T-helper 2 cell treated with Interferon-gamma antibody and Interleukin-4, amounts not matched to agents 100 ng/mL and 5 ng/mL, for 36 hours (primary cell): ENCODE data around the gene NIT2. TPM values are rescaled to one million over a fixed set of nuclear protein-coding genes. Genes with fewer than 3 reads are reported as not detected.

Experiments used
- intact Hi-C: fragments of 100-400 bp; cut with micrococcal nuclease; formaldehyde crosslinking; loops from one replicate; pipeline ENCODE4 v1.15.1; 2023
- total RNA-seq: library from RNA; stranded (reverse); gene quantifications from 2 replicates; pipeline ENCODE4 v1.2.3, GENCODE V29; 2022

Gene NIT2
- total RNA-seq, 1 donor from 2014 or later = 46.4 TPM

- intact Hi-C loops = no loop called here
Measured at GRCh38 chr3:100389025-100389424, 54.5 kb downstream of the NIT2 start.

- intact Hi-C loops = no loop called here
Measured at GRCh38 chr3:100395679-100396431, 61.3 kb downstream of the NIT2 start.

- intact Hi-C loops = no loop called here
Measured at GRCh38 chr3:100396967-100397366, 62.4 kb downstream of the NIT2 start.

GRCh38 chr3:100399341-100400071, 64.9 kb downstream of the NIT2 start:
- intact Hi-C loops = loop anchor here (2.0 to 10.0 kb wide), 10 partner anchors 83 to 1842 kb away; partner anchors contain the start of genes DCBLD2, NFKBIZ and PCNP

GRCh38 chr3:100400419-100400779, 65.8 kb downstream of the NIT2 start:
- intact Hi-C loops = loop anchor here (2.0 to 10.0 kb wide), 10 partner anchors 84 to 1843 kb away; partner anchors contain the start of genes DCBLD2, NFKBIZ and PCNP

- intact Hi-C loops = loop anchor here (1.0 to 10.0 kb wide), 17 partner anchors 67 to 1844 kb away; partner anchors contain the start of genes CMSS1, DCBLD2, NFKBIZ and NIT2
Measured at GRCh38 chr3:100400780-100401673, 66.5 kb downstream of the NIT2 start, which contains the start of the genes LNP1 and TOMM70. Gene LNP1 (plus strand): TSS chr3:100401539. CDS start chr3:100429730, 28,191 bp downstream. Gene TOMM70 (minus strand): TSS chr3:100401089. CDS start chr3:100400949, 140 bp downstream.

GRCh38 chr3:100401674-100402041, 67.1 kb downstream of the NIT2 start:
- intact Hi-C loops = loop anchor here (1.0 to 10.0 kb wide), 17 partner anchors 67 to 1844 kb away; partner anchors contain the start of genes CMSS1, DCBLD2, NFKBIZ and NIT2

- intact Hi-C loops = loop anchor here (5.0 to 10.0 kb wide), 6 partner anchors 263 to 1845 kb away; partner anchors contain the start of genes DCBLD2 and NFKBIZ
Measured at GRCh38 chr3:100402256-100402655, 67.7 kb downstream of the NIT2 start.

GRCh38 chr3:100402891-100403290, 68.3 kb downstream of the NIT2 start:
- intact Hi-C loops = loop anchor here (5.0 to 10.0 kb wide), 6 partner anchors 262 to 1846 kb away; partner anchors contain the start of genes DCBLD2 and NFKBIZ

GRCh38 chr3:100403362-100404249, 69.0 kb downstream of the NIT2 start:
- intact Hi-C loops = loop anchor here (5.0 to 10.0 kb wide), 6 partner anchors 261 to 1846 kb away; partner anchors contain the start of genes DCBLD2 and NFKBIZ

- intact Hi-C loops = loop anchor here (5.0 to 10.0 kb wide), 6 partner anchors 261 to 1847 kb away; partner anchors contain the start of genes DCBLD2 and NFKBIZ
Measured at GRCh38 chr3:100404250-100404548, 69.6 kb downstream of the NIT2 start.

- intact Hi-C loops = loop anchor here (10.0 kb wide), 1 partner anchor 258 kb away; no protein-coding TSS in a partner anchor
Measured at GRCh38 chr3:100407164-100407563, 72.6 kb downstream of the NIT2 start.

- intact Hi-C loops = loop anchor here (10.0 kb wide), 1 partner anchor 257 kb away; no protein-coding TSS in a partner anchor
Measured at GRCh38 chr3:100407977-100408532, 73.5 kb downstream of the NIT2 start.

Other genes with a start within 250 kb of the NIT2 start
- gene FILIP1L, start 220.3 kb upstream of the NIT2 start, total RNA-seq = 5.0 and 5.5 TPM in 2 replicates
- gene TBC1D23, start 73.8 kb upstream of the NIT2 start, total RNA-seq = 27.3 and 30.7 TPM in 2 replicates
- 43.3 and 44.9 TPM in 2 replicates for gene TOMM70, start 66.3 kb downstream of the NIT2 start, total RNA-seq
- gene LNP1, start 66.8 kb downstream of the NIT2 start, total RNA-seq = 1.4 and 1.8 TPM in 2 replicates
- 0.32 and 0.68 TPM in 2 replicates for gene TMEM45A, start 157.9 kb downstream of the NIT2 start, total RNA-seq